Progenitor cell of endocrine pancreas (in vitro differentiated cells): ENCODE results near the gene PAMR1. TPM values are rescaled to one million over a fixed set of nuclear protein-coding genes. Genes with fewer than 3 reads are reported as not detected.

ENCODE experiments used
- DNase-seq: peaks from one replicate; pipeline ENCODE4 v3.0.0; 2021; ENCODE audit warnings: low spot score; ENCODE audit not compliant: unreplicated experiment
- H3K27ac Mint-ChIP-seq: 2 replicates; pipeline ENCODE4 v1.8.0; 2021; ENCODE audit warnings: mild to moderate bottlenecking, moderate library complexity, mixed read lengths
- H3K27me3 Mint-ChIP-seq: 2 replicates; pipeline ENCODE4 v1.8.0; 2021; ENCODE audit warnings: mixed read lengths
- H3K36me3 Mint-ChIP-seq: 2 replicates; pipeline ENCODE4 v1.8.0; 2022; ENCODE audit warnings: mixed read lengths; ENCODE audit not compliant: insufficient read depth
- H3K4me1 Mint-ChIP-seq: 2 replicates; pipeline ENCODE4 v1.8.0; 2021; ENCODE audit warnings: low read depth, mixed read lengths
- H3K4me3 Mint-ChIP-seq: 2 replicates; pipeline ENCODE4 v1.8.0; 2021; ENCODE audit warnings: low read depth, mild to moderate bottlenecking, moderate library complexity, mixed read lengths
- H3K9me3 Mint-ChIP-seq: 2 replicates; pipeline ENCODE4 v1.8.0; 2021; ENCODE audit warnings: low read depth, mixed read lengths
- CTCF ChIP-seq: fragments of 200-600 bp; sonication (generic); IDR thresholded peaks from one replicate; pipeline ENCODE4 v1.5.0; 2021; ENCODE audit warnings: antibody characterized with exemption, mild to moderate bottlenecking; ENCODE audit not compliant: unreplicated experiment
- total RNA-seq: library from RNA; stranded (reverse); gene quantifications from 2 replicates; pipeline ENCODE4 v1.2.1, GENCODE V29; 2021

The PAMR1 gene
- total RNA-seq, 1 donor from 2014 or later = 0.38 TPM

- H3K27me3 Mint-ChIP-seq = peaks cover 84% of the 10 kb centered on the region
- no peaks in the 10 kb centered on the region for H3K36me3 Mint-ChIP-seq
Measured at GRCh38 chr11:35425603-35426212, 99.7 kb downstream of the PAMR1 start.

DNA sequence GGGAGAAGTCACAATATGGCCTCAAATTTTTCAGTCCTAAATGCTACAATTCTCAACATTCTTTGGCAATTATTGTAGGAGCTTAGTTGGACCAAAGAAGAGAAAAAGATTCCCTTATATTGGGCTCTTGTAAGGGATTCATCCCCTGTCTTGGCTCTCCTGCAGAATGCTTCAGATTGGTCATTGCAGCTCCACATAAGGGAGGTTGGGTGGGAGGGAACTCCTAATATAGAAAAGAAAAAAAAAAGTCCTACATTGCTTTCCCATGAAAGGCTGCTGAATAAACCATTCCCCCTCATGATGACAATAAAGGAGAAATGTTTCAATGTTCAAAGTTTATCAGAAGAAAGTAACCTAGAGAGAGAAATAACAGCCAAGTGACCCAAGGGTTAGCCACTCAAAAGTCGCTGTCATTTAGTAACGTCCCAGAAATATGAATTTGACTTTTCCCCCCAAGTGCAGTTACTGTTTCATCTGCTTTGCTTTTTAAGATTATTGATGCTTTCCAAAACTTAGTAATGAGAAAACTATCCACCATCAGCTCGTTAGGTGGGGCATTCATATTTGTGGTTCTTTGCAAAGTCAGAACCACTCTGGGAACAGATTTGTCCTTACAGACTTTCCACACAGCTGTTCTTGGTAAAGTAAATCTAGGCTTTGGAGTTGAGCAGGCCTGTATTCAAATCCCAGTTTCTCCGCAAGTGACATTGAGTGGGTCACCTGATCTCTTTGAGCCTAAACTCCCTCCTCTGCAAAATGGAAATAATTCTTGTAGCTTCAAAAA lies 101.1 kb downstream of the PAMR1 start:
- no peak for TF ChIP-seq CTCF
- Mint-ChIP-seq H3K4me3 (no peak overlapping the region), H3K27ac (no peak overlapping the region), H3K4me1 (peaks cover 8% of the 10 kb centered on the region), H3K36me3 (no peaks in the 10 kb centered on the region), H3K27me3 (peaks cover 85% of the 10 kb centered on the region), H3K9me3 (no peaks in the 10 kb centered on the region)
- no peak for DNase-seq

More at GRCh38 chr11:35425603-35426212, 99.7 kb downstream of the PAMR1 start:
- no peak for TF ChIP-seq CTCF
- DNase-seq = no peak
- Mint-ChIP-seq H3K9me3 (no peaks in the 10 kb centered on the region), H3K27ac (no peak overlapping the region), H3K4me3 (no peak overlapping the region), H3K4me1 (peaks cover 5% of the 10 kb centered on the region)

DNA sequence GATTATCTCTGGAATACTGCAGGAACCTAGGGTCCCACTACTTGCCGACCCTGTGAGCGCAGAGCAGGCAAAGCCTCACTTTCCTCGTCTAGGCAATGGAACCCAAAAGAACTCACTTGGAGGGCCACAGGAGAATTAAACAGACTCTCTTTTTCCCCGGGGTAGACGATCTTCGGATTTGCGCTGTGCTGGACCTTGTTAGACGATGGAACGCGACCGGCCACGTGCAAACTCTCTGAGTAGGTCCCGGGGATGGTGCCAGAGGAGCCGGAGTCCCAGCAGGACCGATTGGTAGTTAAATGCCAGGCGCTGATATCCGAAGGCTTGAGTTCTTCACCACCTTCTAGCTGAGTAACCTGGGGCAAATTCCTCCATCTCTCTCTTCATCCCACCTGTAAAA lies 105.0 kb downstream of the PAMR1 start:
- no peak for DNase-seq
- TF ChIP-seq CTCF = no peak
- H3K27ac Mint-ChIP-seq = no peak overlapping the region
- no peaks in the 10 kb centered on the region for H3K36me3 Mint-ChIP-seq
- H3K4me3 Mint-ChIP-seq = peak overlapping the region; percentile 64
- H3K27me3 Mint-ChIP-seq = peaks cover 89% of the 10 kb centered on the region
- peaks cover 5% of the 10 kb centered on the region for H3K4me1 Mint-ChIP-seq
- no peaks in the 10 kb centered on the region for H3K9me3 Mint-ChIP-seq

DNA sequence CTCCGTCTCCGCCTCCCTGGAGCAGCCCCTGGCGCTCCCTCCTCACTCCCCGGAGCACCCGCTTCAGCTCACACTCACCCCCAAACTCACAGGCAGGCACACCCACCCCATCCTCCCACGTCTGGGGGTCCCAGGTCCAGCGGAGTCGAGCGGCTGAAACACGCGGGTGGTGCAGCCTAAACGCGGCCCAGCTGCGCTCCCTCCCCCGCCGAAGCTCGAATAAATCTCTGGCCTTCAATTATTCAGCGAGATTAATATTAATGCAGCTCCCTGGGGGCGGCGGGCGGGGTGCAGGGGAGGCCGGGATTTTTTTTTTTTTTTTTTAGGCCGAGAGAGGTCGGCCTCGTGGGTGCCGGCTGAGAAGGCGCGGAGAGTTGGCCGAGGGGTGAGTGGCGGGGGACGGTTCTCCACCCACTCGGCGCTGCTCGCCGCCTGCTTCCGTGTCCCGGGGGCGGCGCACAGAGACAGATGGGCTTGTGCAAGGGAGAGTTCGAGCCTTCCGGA lies 105.5 kb downstream of the PAMR1 start:
- Mint-ChIP-seq H3K27ac (no peak overlapping the region), H3K36me3 (no peaks in the 10 kb centered on the region), H3K4me3 (peak overlapping the region; percentile 64), H3K9me3 (no peaks in the 10 kb centered on the region), H3K27me3 (peaks cover 89% of the 10 kb centered on the region), H3K4me1 (peaks cover 5% of the 10 kb centered on the region)
- TF ChIP-seq CTCF = no peak
- DNase-seq = no peak

DNA sequence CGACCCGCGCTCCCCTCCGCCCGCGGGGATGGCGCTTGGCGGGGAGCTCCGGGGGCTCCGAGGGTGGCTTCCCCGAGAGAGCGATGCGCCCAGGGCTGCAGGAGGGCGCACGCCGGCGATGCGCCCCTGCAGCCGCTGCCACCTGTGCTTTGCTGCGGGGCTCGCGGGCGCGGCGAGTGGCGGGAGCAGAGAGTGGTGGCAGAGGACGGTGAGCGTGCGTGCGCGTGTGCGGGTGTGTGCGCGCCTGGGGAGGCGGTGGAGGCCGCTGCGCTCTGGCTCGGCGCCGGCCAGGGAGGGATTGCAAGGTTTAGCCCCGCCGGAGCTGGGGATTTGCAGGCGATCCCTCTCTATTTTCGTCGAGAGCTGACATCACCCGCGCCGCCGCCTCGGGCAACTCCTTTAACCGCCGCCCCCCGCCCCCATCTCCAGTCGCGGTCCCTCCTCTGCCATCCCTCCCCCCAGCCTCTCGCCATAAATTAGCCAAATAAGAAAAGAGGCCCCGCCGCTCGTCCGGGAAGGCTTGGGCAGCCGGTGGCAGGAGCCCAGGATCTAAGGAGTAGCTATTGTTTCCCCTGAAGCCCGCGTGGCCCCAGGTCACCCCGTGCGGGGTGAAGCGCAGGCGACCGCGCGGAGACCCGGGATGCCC lies 106.1 kb downstream of the PAMR1 start, which contains the start of gene SLC1A2:
TSS of gene SLC1A2 (minus strand) at position 375 of the 646 bp plus-strand sequence. CDS start 592 bp downstream, outside the sequence.
- peaks cover 90% of the 10 kb centered on the region for H3K27me3 Mint-ChIP-seq
- TF ChIP-seq CTCF = peak; percentile 26
- peak; percentile 19 for DNase-seq
- no peaks in the 10 kb centered on the region for H3K9me3 Mint-ChIP-seq
- no peaks in the 10 kb centered on the region for H3K36me3 Mint-ChIP-seq
- H3K4me3 Mint-ChIP-seq = peak within 1 kb of the TSS; percentile 71
- no peak within 1 kb of the TSS for H3K27ac Mint-ChIP-seq
- peaks cover 5% of the 10 kb centered on the region for H3K4me1 Mint-ChIP-seq
